Right lung (tissue), 5 donors: Measurements from ENCODE around the gene STK4. TPM values are rescaled to one million over a fixed set of nuclear protein-coding genes. Genes with fewer than 3 reads are reported as not detected.
"Not testable (repeated sequence)": the region's sequence is repeated elsewhere in the genome, so short reads cannot be mapped to it uniquely, and the experiment has no call there.

ENCODE experiments used
- DNase-seq, 2 donors: peaks; one replicate each; pipeline ENCODE4 v3.0.0-alpha.2; 2013
- polyA plus RNA-seq, 5 donors: library from polyadenylated mRNA; unstranded; fragments of 120-200 nt; gene quantifications; one replicate each; pipeline versions ENCODE4 v1.2.1 to v1.2.3, GENCODE V29; 2013; ENCODE audit warnings: inconsistent platforms in 1 of 5, low replicate concordance in 1 of 5; ENCODE audit not compliant: insufficient read length in 5 of 5, insufficient read depth in 1 of 5

The STK4 gene
- polyA plus RNA-seq, 5 donors, result 18.7 to 31.4 (median 26.8) TPM

GRCh38 chr20:45052698-45053429, 86.6 kb downstream of the STK4 start:
- no peak for DNase-seq

- DNase-seq, result no peak
Measured at GRCh38 chr20:45053430-45054351, 87.4 kb downstream of the STK4 start.

GRCh38 chr20:45055056-45055455, 88.7 kb downstream of the STK4 start:
- DNase-seq, result no peak

GRCh38 chr20:45056473-45057173, 90.3 kb downstream of the STK4 start:
- DNase-seq, result no peak

GRCh38 chr20:45058168-45058850, 92.0 kb downstream of the STK4 start:
- no peak for DNase-seq

- no peak for DNase-seq
Measured at GRCh38 chr20:45059022-45059728, 92.9 kb downstream of the STK4 start.

- no peak for DNase-seq
Measured at GRCh38 chr20:45060294-45060693, 94.0 kb downstream of the STK4 start.

GRCh38 chr20:45061244-45061643, 94.9 kb downstream of the STK4 start:
- no peak for DNase-seq

- not testable (repeated sequence) for DNase-seq
Measured at GRCh38 chr20:45063107-45063506, 96.8 kb downstream of the STK4 start.

- no peak for DNase-seq
Measured at GRCh38 chr20:45064812-45065211, 98.5 kb downstream of the STK4 start.

- no peak for DNase-seq
Measured at GRCh38 chr20:45066372-45066771, 100.1 kb downstream of the STK4 start.

GRCh38 chr20:45067087-45067486, 100.8 kb downstream of the STK4 start:
- DNase-seq, result no peak

GRCh38 chr20:45067558-45067957, 101.2 kb downstream of the STK4 start:
- no peak for DNase-seq

GRCh38 chr20:45069261-45069660, 102.9 kb downstream of the STK4 start:
- no peak for DNase-seq

- no peak for DNase-seq
Measured at GRCh38 chr20:45070932-45071632, 104.8 kb downstream of the STK4 start.

GRCh38 chr20:45072066-45072465, 105.8 kb downstream of the STK4 start:
- DNase-seq, result no peak

- no peak for DNase-seq
Measured at GRCh38 chr20:45073221-45073620, 106.9 kb downstream of the STK4 start.

GRCh38 chr20:45077559-45077958, 111.2 kb downstream of the STK4 start:
- DNase-seq, result no peak

- DNase-seq, result no peak
Measured at GRCh38 chr20:45080867-45081624, 114.7 kb downstream of the STK4 start.

- DNase-seq, result no peak
Measured at GRCh38 chr20:45082468-45082867, 116.2 kb downstream of the STK4 start.
